ENCODE results near the gene EPN2.

- TF ChIP-seq CTCF (conservative IDR thresholded peaks at IDR 0.05 in 1 of 2, IDR thresholded peaks at IDR 0.05 in 1 of 2; ENCODE audit: low read depth in 1 of 2, low read length in 2 of 2), result no peak
- TF ChIP-seq EZH2 (IDR thresholded peaks at IDR 0.05; ENCODE audit: low read length, missing control alignments), result no peak
These were observed 76.0 kb downstream of the EPN2 start for GRCh38 chr17:19313066-19313745.
